H1 (cell line): ENCODE measurements around the gene RAD54L. TPM values are rescaled to one million over a fixed set of nuclear protein-coding genes. Genes with fewer than 3 reads are reported as not detected.

Source experiments
- NRF1 ChIP-seq: IDR thresholded peaks from 2 replicates; pipeline ENCODE4 v1.6.1; 2011; ENCODE audit warnings: mild to moderate bottlenecking, low read depth, low read length, improper control_type of control experiment
- RAD21 ChIP-seq, 2 experiments: IDR thresholded peaks in 1 of 2; conservative IDR thresholded peaks in 1 of 2; 2 replicates each; pipeline ENCODE4 v1.6.1; 2011; ENCODE audit warnings: low read depth in 2 of 2, low read length in 2 of 2, improper control_type of control experiment in 1 of 2, inconsistent platforms in 1 of 2, mild to moderate bottlenecking in 1 of 2, moderate library complexity in 1 of 2
- polyA plus RNA-seq, 7 experiments: library from polyadenylated mRNA; depleted of rRNA in 3 of 7; stranded (reverse) in 5 of 7; unstranded in 2 of 7; fragments of >200 nt in 5 of 7; fragments of 200-250 nt in 2 of 7; gene quantifications; 1 replicate in 5 of 7; 2 replicates in 1 of 7; 4 replicates in 1 of 7; pipeline versions ENCODE4 v1.2.1 to v1.2.3, GENCODE V29; 2011 to 2013; ENCODE audit warnings: missing spikeins in 2 of 7, mixed read lengths in 2 of 7
- total RNA-seq: library from RNA; stranded (reverse); fragmentation: NEBNext Ultra II Directional; extraction: Animal tissue kit (Norgen Biotek cat#: 25700); gene quantifications from 2 replicates; pipeline ENCODE4 v1.2.1, GENCODE V29; 2021

RAD54L gene
- total and polyA plus RNA-seq, 2 of the 8 experiments (the other 6 are each of a cell fraction or from before 2014, with no cell fraction given) = 43.5 to 50.3 TPM

DNA sequence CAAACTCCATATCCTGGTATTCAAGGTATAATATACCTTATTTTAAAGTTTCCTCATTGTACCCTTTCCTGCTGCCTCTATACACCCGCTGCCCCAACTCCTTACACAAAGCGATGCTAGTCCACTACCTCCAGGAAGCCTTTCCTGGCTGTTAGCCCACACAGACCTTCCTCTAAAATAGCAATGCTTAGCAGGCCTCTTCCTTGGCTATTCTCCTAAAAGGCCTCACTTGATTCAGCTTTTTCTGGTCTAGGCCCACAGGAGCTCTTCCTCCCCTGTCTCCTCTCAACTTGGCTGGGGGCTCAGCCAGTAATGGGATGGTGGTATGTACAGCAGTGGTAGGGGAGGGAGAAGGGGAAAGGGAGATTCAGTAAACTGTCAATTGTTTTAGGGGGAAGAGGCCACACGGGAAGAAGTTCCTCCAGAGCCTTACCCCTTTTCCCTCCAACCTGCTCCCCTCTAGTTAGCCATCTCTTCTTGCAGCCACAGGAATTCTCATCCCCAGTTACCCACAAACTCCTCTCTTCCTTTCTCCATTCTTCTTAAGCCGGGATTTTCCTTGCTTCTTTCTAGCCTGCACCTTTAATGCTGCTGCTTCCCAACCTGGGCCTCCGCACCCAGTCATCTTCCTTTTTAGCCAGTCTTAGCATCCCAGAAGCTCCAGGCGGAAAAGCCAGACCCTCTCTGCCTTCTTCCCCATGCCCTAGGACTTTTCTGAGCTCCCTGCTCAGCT is 53.3 kb downstream of the RAD54L start (continued):
- TF ChIP-seq NRF1 = no peak
- TF ChIP-seq RAD21 (IDR thresholded peaks at IDR 0.05 in 1 of 2, conservative IDR thresholded peaks at IDR 0.05 in 1 of 2; ENCODE audit: low read depth in 2 of 2, low read length in 2 of 2) = no peak
